GM10248 (cell line): ENCODE results near the gene DUS4L.
A peak's percentile ranks its signal among the peaks of the same experiment; 100 is the strongest.
"Not testable (repeated sequence)": the region's sequence is repeated elsewhere in the genome, so short reads cannot be mapped to it uniquely, and the experiment has no call there.

ENCODE experiments used
- CTCF ChIA-PET: fragments of 300-600 bp; sonication (Branson Sonifier 250); formaldehyde crosslinking; extraction: SDS; loops from one replicate; lab custom pipeline; 2021; ENCODE audit warnings: antibody characterized with exemption; lab: Yijun Ruan, JAX
- POLR2A ChIA-PET: fragments of 350-650 bp; sonication (Branson Sonifier 250); formaldehyde crosslinking; extraction: SDS; loops from one replicate; lab custom pipeline; 2020; ENCODE audit warnings: antibody characterized with exemption; lab: Yijun Ruan, JAX
- DNase-seq: peaks from one replicate; pipeline ENCODE4 v3.0.0; 2012; ENCODE audit errors: extremely low spot score
- TF ChIP-seq, protein P1 (sequence below): IDR thresholded peaks from 2 replicates; pipeline ENCODE4 v1.5.1; 2012; ENCODE audit warnings: mild to moderate bottlenecking, low read depth; ENCODE audit errors: extremely low read depth, missing control alignments, control extremely low read depth

The DUS4L gene, protein sequence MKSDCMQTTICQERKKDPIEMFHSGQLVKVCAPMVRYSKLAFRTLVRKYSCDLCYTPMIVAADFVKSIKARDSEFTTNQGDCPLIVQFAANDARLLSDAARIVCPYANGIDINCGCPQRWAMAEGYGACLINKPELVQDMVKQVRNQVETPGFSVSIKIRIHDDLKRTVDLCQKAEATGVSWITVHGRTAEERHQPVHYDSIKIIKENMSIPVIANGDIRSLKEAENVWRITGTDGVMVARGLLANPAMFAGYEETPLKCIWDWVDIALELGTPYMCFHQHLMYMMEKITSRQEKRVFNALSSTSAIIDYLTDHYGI

DNA sequence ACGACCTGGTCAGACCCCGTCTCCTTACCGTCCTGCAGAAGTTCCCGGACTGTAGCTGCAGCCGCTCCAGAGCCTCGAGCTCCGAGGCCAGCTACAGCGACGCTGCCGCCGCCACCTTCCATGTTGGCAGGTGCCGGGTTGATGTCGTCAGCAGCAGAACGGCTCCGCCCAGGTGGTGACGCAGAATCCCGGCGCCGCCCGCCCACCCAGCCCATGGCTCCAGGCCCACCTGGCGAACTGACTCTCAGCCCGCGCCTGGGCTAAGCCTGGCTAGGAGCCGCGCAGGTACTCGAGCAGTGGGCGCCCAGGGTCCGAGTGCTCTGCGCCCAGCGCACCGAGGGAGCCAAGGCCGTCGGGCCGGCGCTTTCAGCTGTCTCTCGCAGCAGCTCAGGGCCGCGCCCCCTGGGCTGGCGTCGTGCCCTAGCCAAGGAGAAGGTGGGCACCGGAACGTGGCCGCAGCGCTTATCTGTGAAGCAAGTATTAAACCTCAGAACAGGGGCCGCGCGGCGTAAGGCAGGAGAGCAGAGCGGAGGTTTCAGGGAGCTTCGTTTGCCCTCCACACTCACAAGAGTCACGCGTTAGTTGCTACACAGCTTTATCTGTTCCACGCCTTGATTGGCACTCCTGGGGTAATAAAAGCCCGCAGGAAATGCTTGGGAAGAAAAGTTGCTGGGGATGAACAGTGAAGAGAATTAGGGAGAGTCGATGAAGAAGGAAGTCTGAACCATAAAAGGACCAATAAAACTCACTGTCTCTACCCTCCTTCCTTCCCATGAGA, at the start of gene DUS4L, which contains the start of gene COG5:
Gene DUS4L (plus strand): TSS at position 197 of the 778 bp plus-strand sequence. CDS start 3,100 bp downstream, outside the sequence.
Gene COG5 (minus strand): TSS at position 146 of the 778 bp plus-strand sequence. CDS start 24 bp downstream, at position 122.
- CTCF ChIA-PET = interaction anchor here (0.9 to 1.8 kb wide), 4 partner anchors 9 to 375 kb away, joined by 3 to 8 read pairs (median 4); no protein-coding TSS in a partner anchor
- POLR2A ChIA-PET = interaction anchor here (1.0 kb wide), 2 partner anchors 12 to 394 kb away, joined by 3 read pairs; no protein-coding TSS in a partner anchor
- TF ChIP-seq, protein P1, sequence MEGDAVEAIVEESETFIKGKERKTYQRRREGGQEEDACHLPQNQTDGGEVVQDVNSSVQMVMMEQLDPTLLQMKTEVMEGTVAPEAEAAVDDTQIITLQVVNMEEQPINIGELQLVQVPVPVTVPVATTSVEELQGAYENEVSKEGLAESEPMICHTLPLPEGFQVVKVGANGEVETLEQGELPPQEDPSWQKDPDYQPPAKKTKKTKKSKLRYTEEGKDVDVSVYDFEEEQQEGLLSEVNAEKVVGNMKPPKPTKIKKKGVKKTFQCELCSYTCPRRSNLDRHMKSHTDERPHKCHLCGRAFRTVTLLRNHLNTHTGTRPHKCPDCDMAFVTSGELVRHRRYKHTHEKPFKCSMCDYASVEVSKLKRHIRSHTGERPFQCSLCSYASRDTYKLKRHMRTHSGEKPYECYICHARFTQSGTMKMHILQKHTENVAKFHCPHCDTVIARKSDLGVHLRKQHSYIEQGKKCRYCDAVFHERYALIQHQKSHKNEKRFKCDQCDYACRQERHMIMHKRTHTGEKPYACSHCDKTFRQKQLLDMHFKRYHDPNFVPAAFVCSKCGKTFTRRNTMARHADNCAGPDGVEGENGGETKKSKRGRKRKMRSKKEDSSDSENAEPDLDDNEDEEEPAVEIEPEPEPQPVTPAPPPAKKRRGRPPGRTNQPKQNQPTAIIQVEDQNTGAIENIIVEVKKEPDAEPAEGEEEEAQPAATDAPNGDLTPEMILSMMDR = no peak
- peak; percentile 90 for DNase-seq

DNA sequence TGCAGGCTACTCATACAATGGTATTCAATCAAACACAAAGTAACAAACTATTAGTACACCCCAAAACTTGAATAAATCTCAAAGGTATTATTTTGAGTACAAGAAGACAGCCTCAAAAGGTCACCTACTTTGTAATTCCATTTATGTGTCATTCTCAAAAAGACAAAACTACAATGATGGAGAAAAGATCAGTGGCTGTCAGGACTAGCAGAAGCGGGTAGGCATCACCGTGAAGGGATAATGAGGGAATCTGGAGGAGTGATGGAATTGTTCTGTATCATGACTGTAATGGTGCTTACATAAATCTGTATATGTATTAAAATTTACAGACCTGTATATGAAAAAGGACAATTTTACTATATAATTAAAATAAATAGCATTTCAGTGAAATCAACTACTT, 37.1 kb upstream of the DUS4L start:
- ChIA-PET CTCF (no interaction called here), POLR2A (no interaction called here)
- no peak for DNase-seq
- TF ChIP-seq, protein P1 = no peak

- TF ChIP-seq, protein P1 = no peak
- CTCF ChIA-PET = no interaction called here
- POLR2A ChIA-PET = no interaction called here
Observed at GRCh38 chr7:107527196-107527595, 36.6 kb upstream of the DUS4L start.

GRCh38 chr7:107528461-107528860, 35.3 kb upstream of the DUS4L start:
- DNase-seq = no peak
- CTCF ChIA-PET = no interaction called here
- TF ChIP-seq, protein P1 = no peak
- POLR2A ChIA-PET = no interaction called here

More at GRCh38 chr7:107527196-107527595, 36.6 kb upstream of the DUS4L start:
- no peak for DNase-seq

DNA sequence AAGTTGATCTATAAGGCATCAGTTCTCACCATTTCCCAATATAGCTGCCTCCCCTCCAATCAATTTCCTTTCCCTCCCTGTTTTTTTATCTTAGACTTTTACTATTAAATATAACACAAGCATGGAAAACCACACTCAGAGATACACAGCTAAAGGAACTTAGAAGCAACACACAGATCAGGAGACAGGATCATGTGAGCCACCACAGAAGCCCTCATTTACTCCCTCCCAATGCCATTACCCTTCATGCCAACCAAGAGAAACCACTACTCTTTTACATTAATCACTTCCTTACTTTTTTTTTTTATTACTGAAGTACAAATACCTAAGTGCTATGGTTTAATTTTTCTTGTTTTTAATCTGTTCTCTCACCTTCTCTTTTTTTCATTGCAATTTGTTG, 33.0 kb upstream of the DUS4L start:
- ChIA-PET CTCF (interaction anchor here (0.8 to 1.1 kb wide), 2 partner anchors 24 to 68 kb away, joined by 3 to 4 read pairs; no protein-coding TSS in a partner anchor), POLR2A (no interaction called here)
- TF ChIP-seq, protein P1 = no peak
- no peak for DNase-seq

- POLR2A ChIA-PET = no interaction called here
- no peak for DNase-seq
- CTCF ChIA-PET = no interaction called here
- TF ChIP-seq, protein P1 = no peak
Observed at GRCh38 chr7:107534139-107534538, 29.6 kb upstream of the DUS4L start.

DNA sequence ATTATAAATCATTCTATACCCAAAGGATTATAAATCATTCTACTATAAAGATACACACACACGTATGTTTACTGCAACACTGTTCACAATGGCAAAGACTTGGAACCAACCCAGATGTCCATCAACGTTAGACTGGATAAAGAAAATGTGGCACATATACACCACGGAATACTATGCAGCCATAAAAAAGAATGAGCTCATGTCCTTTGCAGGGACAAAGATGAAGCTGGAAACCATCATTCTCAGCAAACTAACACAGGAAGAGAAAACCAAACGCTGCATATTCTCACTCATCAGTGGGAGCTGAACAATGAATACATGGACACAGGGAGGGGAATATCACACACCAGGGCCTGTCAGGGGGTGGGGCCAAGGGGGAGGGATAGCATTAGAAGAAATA, 26.5 kb upstream of the DUS4L start:
- CTCF ChIA-PET, DNase-seq, POLR2A ChIA-PET: not testable (repeated sequence)
